Amniotic stem cell (primary cell): ENCODE data around the gene CDHR1.
"Not testable (repeated sequence)": the region's sequence is repeated elsewhere in the genome, so short reads cannot be mapped to it uniquely, and the experiment has no call there.

Source experiments
- DNase-seq: peaks from one replicate; lab custom pipeline; 2025; lab: John Stamatoyannopoulos, UW

CDHR1 gene

GRCh38 chr10:84194424-84195043 is at the start of gene CDHR1:
Gene CDHR1, plus strand, starts transcription at chr10:84194537. Its CDS starts 224 bp downstream, at chr10:84194761.
- no peak for DNase-seq

- no peak for DNase-seq
These were observed 47.0 kb upstream of the CDHR1 start for GRCh38 chr10:84147347-84147746.

GRCh38 chr10:84148006-84148597 is 46.2 kb upstream of the CDHR1 start:
- peak; percentile 8 for DNase-seq

DNA sequence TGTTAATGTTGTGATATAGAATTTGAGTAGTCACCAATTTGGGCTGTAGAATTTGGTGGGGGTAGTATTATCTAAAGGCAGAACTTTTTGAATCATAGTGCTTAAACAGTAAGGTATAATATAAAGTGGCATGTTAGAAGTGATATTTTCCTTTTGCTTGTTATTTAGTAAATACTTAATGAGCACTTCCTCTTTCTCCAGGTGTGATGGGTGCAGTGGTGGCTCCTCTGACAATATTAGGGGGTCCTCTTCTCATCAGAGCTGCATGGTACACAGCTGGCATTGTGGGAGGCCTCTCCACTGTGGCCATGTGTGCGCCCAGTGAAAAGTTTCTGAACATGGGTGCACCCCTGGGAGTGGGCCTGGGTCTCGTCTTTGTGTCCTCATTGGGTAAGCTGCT is 44.5 kb upstream of the CDHR1 start:
- no peak for DNase-seq

- DNase-seq = no peak
These were observed 41.6 kb upstream of the CDHR1 start for GRCh38 chr10:84152769-84153168.

DNA sequence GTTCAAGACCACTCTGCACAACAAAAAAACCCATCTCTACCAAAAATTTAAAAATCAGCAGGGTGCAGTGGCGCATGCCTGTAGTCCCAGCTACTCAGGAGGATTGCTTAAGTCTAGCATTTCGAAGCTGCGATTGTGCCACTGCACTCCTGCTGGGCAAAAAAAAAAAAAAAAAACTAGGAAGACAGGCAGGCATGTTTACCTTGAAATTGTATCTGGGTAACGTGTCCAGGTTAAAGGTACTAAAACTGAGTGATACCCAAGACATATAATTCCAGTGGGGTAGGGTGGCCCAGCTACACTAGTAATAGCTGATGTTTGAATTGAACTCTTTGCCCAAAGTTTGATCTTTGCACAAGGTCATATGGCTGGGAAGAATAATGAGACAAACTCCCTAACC is 38.8 kb upstream of the CDHR1 start:
- no peak for DNase-seq

DNA sequence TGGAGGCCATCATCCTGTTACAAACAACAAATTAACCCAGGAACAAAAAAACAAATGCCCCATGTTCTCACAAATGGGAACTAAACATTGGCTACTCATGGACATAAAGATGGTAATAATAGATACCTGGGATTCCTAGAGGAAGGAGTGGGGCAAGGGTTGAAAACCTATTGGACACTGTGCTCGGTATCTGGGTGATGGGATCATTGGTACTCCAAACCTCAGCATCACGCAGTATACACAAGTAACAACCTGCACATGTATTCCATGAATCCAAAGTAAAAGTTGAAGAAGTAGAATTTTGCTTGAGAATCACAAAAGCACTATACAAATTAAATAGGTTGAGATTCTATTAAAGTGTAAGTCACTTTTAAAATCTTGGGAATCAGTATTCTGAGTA is 38.3 kb upstream of the CDHR1 start:
- no peak for DNase-seq

DNA sequence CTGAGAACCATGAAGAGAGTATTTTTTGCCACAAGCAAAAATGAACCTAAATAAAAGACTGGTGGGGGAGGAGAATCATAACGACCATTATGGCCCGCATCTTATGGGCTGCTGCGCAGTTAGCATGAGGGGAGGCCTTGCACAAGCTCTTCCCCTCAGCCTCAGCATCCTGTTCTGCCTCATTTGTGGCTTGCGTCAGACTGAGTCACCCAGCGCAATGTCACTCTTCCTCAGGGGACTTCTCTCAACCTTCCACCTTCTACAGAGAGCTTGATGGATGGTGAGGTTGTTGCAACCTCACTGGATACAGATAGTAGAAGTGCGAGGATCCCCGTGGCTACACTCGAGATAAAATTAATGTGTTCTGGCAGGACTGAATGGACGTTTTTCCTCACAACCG is 37.6 kb upstream of the CDHR1 start:
- no peak for DNase-seq

- DNase-seq = no peak
These were observed 36.3 kb upstream of the CDHR1 start for GRCh38 chr10:84158061-84158460.

DNA sequence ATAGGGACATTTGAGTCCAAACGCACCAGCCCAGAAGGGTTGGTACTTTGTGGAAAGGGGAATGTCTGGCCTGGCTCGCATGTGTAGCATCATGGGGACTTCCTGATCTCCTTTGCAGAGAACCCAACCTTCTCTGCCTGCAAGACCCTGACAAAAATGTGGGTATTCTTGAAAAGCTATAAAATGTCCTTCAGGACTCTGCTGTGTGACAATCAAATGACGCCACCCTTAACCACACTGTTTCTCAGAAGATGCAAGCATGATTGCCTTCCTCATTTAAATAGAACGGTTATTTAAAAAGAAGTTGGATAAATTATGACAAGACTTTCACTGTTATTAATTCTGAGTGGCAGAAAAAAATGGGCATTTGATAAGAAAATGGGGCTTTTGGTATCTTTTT is 35.8 kb upstream of the CDHR1 start:
- DNase-seq = no peak

GRCh38 chr10:84159076-84159685 is 35.2 kb upstream of the CDHR1 start:
- no peak for DNase-seq

- no peak for DNase-seq
These were observed 33.5 kb upstream of the CDHR1 start for GRCh38 chr10:84160663-84161362.

GRCh38 chr10:84163996-84164395 is 30.3 kb upstream of the CDHR1 start:
- no peak for DNase-seq

GRCh38 chr10:84164442-84164841 is 29.9 kb upstream of the CDHR1 start:
- DNase-seq = no peak

GRCh38 chr10:84166620-84167288 is 27.6 kb upstream of the CDHR1 start:
- no peak for DNase-seq

DNA sequence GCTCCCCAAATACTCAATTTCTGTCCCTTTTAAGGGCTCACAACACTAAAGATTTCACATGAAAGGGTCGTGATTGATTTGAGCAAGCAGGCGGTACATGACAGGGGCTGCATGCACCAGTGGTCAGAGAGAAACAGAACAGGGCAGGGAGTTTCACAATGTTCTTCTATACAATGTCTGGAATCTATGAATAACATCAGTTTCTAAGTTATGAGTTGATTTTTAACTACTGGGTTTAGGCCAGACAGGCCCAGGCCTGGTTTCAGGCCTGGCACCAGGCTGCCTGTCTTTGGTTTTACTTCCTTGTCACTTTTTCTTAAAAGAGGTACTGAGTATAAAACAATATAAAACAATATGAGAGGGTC is 27.1 kb upstream of the CDHR1 start:
- not testable (repeated sequence) for DNase-seq

DNA sequence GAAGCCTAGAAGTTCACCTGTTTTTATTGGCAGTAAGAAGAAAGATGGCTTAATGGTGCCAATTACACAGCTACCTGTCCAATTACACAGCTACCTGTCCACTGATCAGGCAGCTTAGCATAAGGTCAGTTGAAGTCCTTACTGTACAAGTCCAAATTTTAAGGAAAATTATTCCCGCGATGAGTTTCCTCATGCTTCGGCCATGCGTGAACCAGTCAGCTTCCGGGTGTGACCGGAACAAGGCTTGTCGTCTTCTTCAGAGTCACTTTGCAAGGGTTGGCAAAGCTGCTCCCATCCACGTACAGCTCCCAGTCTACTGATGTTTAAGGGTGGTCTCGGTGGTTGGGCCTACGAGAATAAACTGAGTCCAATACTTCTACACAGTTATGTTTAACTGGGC is 26.0 kb upstream of the CDHR1 start:
- DNase-seq = not testable (repeated sequence)

- not testable (repeated sequence) for DNase-seq
These were observed 23.1 kb upstream of the CDHR1 start for GRCh38 chr10:84171237-84171636.

DNA sequence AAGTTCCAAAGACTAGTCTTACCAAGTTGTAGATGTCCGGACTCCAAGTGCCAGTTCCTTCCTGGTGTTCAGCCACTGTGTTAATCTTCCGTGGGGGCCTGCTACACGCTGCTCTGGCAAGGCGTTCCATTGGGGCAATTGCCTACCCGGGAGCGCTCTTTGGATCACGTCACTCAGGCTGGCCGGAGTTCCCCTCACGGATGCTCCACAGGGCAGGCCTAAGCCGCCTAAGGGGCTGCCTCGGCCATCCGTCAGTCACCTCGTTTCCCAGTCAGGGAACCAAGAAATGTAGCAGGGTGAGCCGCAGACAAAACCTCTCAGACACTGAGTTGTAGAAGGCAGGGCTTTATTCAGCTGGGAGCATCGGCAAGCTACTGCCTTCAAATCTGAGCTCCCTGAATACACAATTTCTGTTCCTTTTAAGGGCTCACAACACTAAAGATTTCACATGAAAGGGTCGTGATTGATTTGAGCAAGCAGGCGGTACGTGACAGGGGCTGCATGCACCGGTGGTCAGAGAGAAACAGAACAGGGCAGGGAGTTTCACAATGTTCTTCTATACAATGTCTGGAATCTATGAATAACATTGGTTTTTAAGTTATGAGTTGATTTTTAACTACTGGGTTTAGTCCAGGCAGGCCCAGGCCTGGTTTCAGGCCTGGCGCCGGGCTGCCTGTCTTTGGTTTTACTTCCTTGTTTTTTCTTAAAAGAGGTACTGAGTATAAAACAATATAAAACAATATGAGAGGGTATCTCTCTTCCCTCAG is 22.5 kb upstream of the CDHR1 start:
- DNase-seq = not testable (repeated sequence)

- DNase-seq = no peak
These were observed 21.6 kb upstream of the CDHR1 start for GRCh38 chr10:84172467-84173356.

GRCh38 chr10:84173501-84173929 is 20.8 kb upstream of the CDHR1 start, which contains the start of gene GPR15LG:
Gene GPR15LG, plus strand, starts transcription at chr10:84173801. Its CDS starts 51 bp downstream, at chr10:84173852.
- DNase-seq = no peak
